ENCODE results near the gene ZNF593OS.

Gene ZNF593OS

DNA sequence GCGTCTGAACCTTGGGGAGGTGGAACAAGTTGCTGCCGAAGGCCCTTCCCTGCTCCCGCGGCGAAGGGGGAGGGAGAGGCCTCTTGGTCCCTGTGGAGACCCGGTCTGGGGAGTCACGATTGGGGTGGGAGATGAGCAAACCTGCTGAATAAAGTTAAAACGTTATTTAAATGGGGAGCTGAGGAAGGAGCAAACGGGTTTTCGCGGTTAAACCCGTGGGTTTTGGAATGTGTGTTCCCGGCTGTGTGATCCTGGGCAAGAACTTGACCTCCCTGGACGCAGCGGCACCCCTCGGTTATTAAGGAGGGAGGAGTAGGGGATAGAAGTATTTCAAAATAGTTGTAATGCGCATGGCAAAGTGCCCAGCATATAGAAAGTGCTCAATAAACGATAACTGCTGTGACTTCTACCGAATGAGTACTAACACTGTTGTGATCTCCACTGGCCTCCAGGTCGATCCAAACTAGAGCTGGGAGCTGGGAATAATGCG lies 9.4 kb downstream of the ZNF593OS start:
- no peaks in the 10 kb centered on the region for H3K36me3 ChIP-seq (ENCODE audit: insufficient read depth, low read length)
- peak overlapping the region; percentile 40; the same call in 1 of the 2 replicates for H3K4me2 ChIP-seq (ENCODE audit: low read length)
- no peak overlapping the region for H3K4me3 ChIP-seq (ENCODE audit: low read depth, low read length, poor library complexity, severe bottlenecking)
- H3K9me3 ChIP-seq (ENCODE audit: low read length), result no peaks in the 10 kb centered on the region
- no peak overlapping the region for H3K27ac ChIP-seq (ENCODE audit: low read depth, low read length, poor library complexity, severe bottlenecking)
- H3K4me1 ChIP-seq (ENCODE audit: insufficient read depth, low read length, severe bottlenecking), result peaks cover 13% of the 10 kb centered on the region
- H3K9ac ChIP-seq (ENCODE audit: low read length), result no peak overlapping the region
- H3K79me2 ChIP-seq (ENCODE audit: insufficient read depth, low read length), result no peaks in the 10 kb centered on the region
- H3F3A ChIP-seq (ENCODE audit: insufficient read depth, low read length), result no peaks in the 10 kb centered on the region
- no peaks in the 10 kb centered on the region for H3K9me2 ChIP-seq (ENCODE audit: low read depth, low read length)
- TF ChIP-seq EZH2 (IDR thresholded peaks at IDR 0.05; ENCODE audit: borderline replicate concordance, low read length), result no peak
- TF ChIP-seq, protein P1, sequence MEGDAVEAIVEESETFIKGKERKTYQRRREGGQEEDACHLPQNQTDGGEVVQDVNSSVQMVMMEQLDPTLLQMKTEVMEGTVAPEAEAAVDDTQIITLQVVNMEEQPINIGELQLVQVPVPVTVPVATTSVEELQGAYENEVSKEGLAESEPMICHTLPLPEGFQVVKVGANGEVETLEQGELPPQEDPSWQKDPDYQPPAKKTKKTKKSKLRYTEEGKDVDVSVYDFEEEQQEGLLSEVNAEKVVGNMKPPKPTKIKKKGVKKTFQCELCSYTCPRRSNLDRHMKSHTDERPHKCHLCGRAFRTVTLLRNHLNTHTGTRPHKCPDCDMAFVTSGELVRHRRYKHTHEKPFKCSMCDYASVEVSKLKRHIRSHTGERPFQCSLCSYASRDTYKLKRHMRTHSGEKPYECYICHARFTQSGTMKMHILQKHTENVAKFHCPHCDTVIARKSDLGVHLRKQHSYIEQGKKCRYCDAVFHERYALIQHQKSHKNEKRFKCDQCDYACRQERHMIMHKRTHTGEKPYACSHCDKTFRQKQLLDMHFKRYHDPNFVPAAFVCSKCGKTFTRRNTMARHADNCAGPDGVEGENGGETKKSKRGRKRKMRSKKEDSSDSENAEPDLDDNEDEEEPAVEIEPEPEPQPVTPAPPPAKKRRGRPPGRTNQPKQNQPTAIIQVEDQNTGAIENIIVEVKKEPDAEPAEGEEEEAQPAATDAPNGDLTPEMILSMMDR (IDR thresholded peaks at IDR 0.05; ENCODE audit: low read length), result no peak
- H2AFZ ChIP-seq (ENCODE audit: low read length), result no peak overlapping the region
- H4K20me1 ChIP-seq (ENCODE audit: insufficient read depth, low read length), result no peaks in the 10 kb centered on the region
- peaks cover 7% of the 10 kb centered on the region; the same call in 1 of the 2 replicates for H3K27me3 ChIP-seq (ENCODE audit: insufficient read depth, low read length)

DNA sequence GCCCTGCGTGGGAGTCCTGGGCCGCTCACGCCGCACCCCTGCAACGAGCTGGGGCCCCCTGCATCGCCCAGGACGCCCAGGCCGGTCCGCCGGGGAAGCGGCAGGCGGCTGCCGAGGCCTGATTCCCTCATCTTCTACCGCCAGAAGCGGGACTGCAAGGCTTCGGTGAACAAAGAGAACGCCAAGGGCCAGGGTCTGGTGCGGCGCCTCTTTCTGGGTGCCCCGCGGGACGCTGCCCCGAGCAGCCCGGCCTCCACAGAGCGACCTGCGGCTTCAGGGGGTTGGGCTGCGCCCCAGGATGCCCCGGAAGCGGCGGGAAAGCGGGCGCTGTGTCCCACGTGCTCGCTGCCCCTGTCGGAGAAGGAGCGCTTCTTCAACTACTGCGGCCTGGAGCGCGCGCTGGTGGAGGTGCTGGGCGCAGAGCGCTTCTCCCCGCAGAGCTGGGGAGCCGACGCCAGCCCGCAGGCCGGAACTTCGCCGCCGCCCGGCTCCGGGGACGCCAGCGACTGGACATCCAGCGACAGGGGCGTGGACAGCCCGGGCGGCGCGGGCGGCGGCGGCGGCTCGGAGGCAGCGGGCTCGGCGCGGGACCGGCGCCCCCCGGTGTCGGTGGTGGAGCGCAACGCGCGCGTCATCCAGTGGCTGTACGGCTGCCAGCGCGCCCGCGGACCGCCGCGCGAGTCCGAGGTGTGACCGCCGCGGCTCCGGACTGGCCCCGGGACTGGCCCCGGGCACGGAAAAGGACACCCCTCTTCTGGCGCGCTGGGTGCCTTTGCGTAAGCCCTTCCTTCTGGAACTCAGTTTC lies 10.0 kb downstream of the ZNF593OS start:
- 0 out of 2 replicates have a peak, but pooled peaks have one; percentile 45 for TF ChIP-seq EZH2 (IDR thresholded peaks at IDR 0.05; ENCODE audit: borderline replicate concordance, low read length)
- TF ChIP-seq, protein P1 (IDR thresholded peaks at IDR 0.05; ENCODE audit: low read length), result no peak
- H3K9me3 ChIP-seq (ENCODE audit: low read length), result no peaks in the 10 kb centered on the region
- peaks cover 7% of the 10 kb centered on the region; the same call in 1 of the 2 replicates for H3K27me3 ChIP-seq (ENCODE audit: insufficient read depth, low read length)
- H3F3A ChIP-seq (ENCODE audit: insufficient read depth, low read length), result no peaks in the 10 kb centered on the region
- no peaks in the 10 kb centered on the region for H3K9me2 ChIP-seq (ENCODE audit: low read depth, low read length)
- H4K20me1 ChIP-seq (ENCODE audit: insufficient read depth, low read length), result no peaks in the 10 kb centered on the region
- no peak overlapping the region for H2AFZ ChIP-seq (ENCODE audit: low read length)
- no peak overlapping the region for H3K9ac ChIP-seq (ENCODE audit: low read length)
- no peaks in the 10 kb centered on the region for H3K79me2 ChIP-seq (ENCODE audit: insufficient read depth, low read length)
- peak overlapping the region; percentile 40; the same call in 1 of the 2 replicates for H3K4me2 ChIP-seq (ENCODE audit: low read length)
- H3K4me3 ChIP-seq (ENCODE audit: low read depth, low read length, poor library complexity, severe bottlenecking), result peak overlapping the region; percentile 32
- no peaks in the 10 kb centered on the region for H3K36me3 ChIP-seq (ENCODE audit: insufficient read depth, low read length)
- peaks cover 9% of the 10 kb centered on the region for H3K4me1 ChIP-seq (ENCODE audit: insufficient read depth, low read length, severe bottlenecking)
- H3K27ac ChIP-seq (ENCODE audit: low read depth, low read length, poor library complexity, severe bottlenecking), result no peak overlapping the region

DNA sequence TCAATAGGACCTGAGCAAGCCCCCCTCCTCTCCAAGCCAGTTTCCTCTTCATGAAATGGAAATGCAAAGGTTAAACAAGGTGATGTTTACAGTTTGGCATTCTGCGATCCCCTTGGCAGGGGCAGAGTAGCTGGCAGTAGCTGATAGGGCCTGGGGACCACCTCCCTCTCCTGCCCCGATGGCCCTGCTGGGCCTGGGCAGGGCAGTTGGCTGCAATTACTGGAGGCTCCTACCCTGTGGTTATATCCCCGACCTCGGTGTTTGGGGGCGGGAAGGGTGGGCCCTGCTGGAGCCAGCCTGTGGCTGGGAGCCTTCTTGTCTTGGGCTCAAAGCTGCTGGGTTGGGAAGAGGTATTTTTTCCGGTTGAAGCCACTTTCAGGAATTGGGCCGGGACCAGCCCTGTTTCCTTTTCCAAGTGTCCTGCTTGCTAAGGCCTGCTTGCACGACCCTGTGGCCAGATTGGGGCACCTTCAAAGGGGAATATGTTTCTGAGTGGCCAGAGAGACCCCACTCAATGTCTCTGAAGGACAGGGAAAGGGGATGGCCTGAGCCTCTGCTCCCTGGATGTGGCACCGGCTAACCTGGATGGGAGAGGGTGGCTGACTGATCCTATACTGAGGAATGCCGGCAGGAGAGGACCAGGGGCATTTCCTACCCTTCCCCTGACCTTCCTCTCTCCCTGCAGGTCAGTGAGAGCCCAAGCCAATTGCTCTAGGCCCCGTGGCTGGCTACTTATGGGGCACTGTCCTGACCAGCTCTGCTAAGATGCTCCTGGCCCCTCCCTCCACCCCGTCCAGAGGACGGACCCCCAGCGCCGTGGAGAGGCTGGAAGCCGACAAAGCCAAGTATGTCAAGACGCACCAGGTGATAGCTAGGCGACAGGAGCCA lies 10.9 kb downstream of the ZNF593OS start:
- Histone ChIP-seq H3K9ac (ENCODE audit: low read length) (no peak overlapping the region), H3K36me3 (ENCODE audit: insufficient read depth, low read length) (no peaks in the 10 kb centered on the region), H3K9me2 (ENCODE audit: low read depth, low read length) (no peaks in the 10 kb centered on the region), H3K4me3 (ENCODE audit: low read depth, low read length, poor library complexity, severe bottlenecking) (no peak overlapping the region), H3K27me3 (ENCODE audit: insufficient read depth, low read length) (peaks cover 8% of the 10 kb centered on the region; the same call in 1 of the 2 replicates), H3F3A (ENCODE audit: insufficient read depth, low read length) (no peaks in the 10 kb centered on the region), H3K79me2 (ENCODE audit: insufficient read depth, low read length) (no peaks in the 10 kb centered on the region), H3K9me3 (ENCODE audit: low read length) (no peaks in the 10 kb centered on the region), H4K20me1 (ENCODE audit: insufficient read depth, low read length) (no peaks in the 10 kb centered on the region), H3K4me1 (ENCODE audit: insufficient read depth, low read length, severe bottlenecking) (peaks cover 9% of the 10 kb centered on the region), H2AFZ (ENCODE audit: low read length) (no peak overlapping the region), H3K27ac (ENCODE audit: low read depth, low read length, poor library complexity, severe bottlenecking) (no peak overlapping the region), H3K4me2 (ENCODE audit: low read length) (peak overlapping the region; percentile 40; the same call in 1 of the 2 replicates)
- TF ChIP-seq, protein P1 (IDR thresholded peaks at IDR 0.05; ENCODE audit: low read length), result no peak
- TF ChIP-seq EZH2 (IDR thresholded peaks at IDR 0.05; ENCODE audit: borderline replicate concordance, low read length), result no peak
